Neural cell (in vitro differentiated cells): ENCODE measurements around the gene PFKFB1.

Experiments used
- MXI1 ChIP-seq: fragments of 450-650 bp; conservative IDR thresholded peaks from 2 replicates; pipeline ENCODE4 v1.6.1; 2014; ENCODE audit warnings: antibody characterized with exemption, mild to moderate bottlenecking; ENCODE audit not compliant: poor library complexity, severe bottlenecking
- POLR2AphosphoS5 ChIP-seq: IDR thresholded peaks from 2 replicates; pipeline ENCODE4 v1.6.1; 2012
- TF ChIP-seq, protein P1 (sequence below): fragments of 450-650 bp; IDR thresholded peaks from 2 replicates; pipeline ENCODE4 v1.5.1; 2014; ENCODE audit warnings: antibody characterized with exemption, mild to moderate bottlenecking, moderate library complexity; ENCODE audit not compliant: poor library complexity, severe bottlenecking

DNA sequence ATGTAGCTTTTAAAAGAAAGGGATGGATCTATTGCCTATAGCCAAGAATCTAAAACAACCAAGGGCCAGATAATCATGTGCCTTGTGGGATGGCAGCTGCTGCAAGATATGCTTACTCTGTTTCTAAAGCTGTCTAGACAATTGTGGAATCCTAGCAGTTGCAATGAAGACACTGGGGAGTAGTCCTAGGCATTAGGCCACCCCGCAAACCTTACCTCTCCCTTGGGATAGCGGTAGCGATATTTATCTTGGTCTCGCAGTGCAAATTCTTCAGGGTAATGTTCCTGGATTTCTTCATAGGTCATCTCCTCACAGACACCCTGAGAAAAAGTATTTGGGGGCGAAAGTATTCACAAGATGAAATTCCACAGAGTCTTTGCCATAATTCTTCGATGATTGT lies 48.8 kb downstream of the PFKFB1 start:
- TF ChIP-seq, protein P1, sequence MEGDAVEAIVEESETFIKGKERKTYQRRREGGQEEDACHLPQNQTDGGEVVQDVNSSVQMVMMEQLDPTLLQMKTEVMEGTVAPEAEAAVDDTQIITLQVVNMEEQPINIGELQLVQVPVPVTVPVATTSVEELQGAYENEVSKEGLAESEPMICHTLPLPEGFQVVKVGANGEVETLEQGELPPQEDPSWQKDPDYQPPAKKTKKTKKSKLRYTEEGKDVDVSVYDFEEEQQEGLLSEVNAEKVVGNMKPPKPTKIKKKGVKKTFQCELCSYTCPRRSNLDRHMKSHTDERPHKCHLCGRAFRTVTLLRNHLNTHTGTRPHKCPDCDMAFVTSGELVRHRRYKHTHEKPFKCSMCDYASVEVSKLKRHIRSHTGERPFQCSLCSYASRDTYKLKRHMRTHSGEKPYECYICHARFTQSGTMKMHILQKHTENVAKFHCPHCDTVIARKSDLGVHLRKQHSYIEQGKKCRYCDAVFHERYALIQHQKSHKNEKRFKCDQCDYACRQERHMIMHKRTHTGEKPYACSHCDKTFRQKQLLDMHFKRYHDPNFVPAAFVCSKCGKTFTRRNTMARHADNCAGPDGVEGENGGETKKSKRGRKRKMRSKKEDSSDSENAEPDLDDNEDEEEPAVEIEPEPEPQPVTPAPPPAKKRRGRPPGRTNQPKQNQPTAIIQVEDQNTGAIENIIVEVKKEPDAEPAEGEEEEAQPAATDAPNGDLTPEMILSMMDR, result no peak
- no peak for TF ChIP-seq POLR2AphosphoS5
- no peak for TF ChIP-seq MXI1
